ENCODE measurements around the gene TRPV6. TPM values are rescaled to one million over a fixed set of nuclear protein-coding genes. Genes with fewer than 3 reads are reported as not detected.

The TRPV6 gene
- total and polyA plus RNA-seq, 2 of the 4 experiments (the other 2 are of a cell fraction): 0.03 TPM; not detected in 1

DNA sequence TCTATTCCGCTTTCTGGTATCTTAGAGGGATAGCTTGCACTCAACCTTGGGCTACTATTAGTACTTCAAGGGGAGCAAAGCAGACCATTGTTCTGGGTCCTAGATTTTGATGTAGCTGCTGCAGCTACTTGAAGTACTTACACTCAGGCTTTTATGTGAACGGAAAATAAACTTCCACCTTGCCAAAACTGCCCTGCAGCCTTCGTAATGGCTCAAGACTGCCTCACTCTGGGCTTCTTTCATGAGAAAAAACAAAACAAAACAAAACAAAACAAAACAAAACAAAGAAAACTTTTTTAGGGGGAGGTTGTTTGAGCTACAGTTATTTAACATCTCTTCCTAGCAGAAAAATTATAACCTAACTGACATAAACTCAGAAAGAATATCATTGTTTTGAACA, 50.1 kb downstream of the TRPV6 start:
- Histone ChIP-seq H3K36me3 (ENCODE audit: control insufficient read depth, insufficient read depth, low read length) (no peaks in the 10 kb centered on the region), H3K27ac (ENCODE audit: insufficient read depth, low read length) (no peak overlapping the region), H4K20me1 (ENCODE audit: insufficient read depth, low read length) (no peaks in the 10 kb centered on the region), H3K4me3 (ENCODE audit: insufficient read depth, low read depth, low read length) (no peak overlapping the region), H2BK15ac (ENCODE audit: low read depth, low read length) (no peak overlapping the region), H3K9me1 (ENCODE audit: insufficient read depth, low read length) (no peaks in the 10 kb centered on the region), H3K56ac (ENCODE audit: extremely low read depth, insufficient read depth, low read length) (no peak overlapping the region), H3K9me3 (ENCODE audit: control insufficient read depth, insufficient read depth, low read length) (no peaks in the 10 kb centered on the region), H3K79me1 (ENCODE audit: low read depth in 1 of 2, low read length in 2 of 2) (no peaks in the 10 kb centered on the region), H2BK20ac (ENCODE audit: low read depth, low read length) (no peak overlapping the region), H4K5ac (ENCODE audit: low read depth, low read length) (no peak overlapping the region), H2AK9ac (replicated peaks; ENCODE audit: low read depth, low read length, poor library complexity) (no peak overlapping the region), H3K27me3 (ENCODE audit: control insufficient read depth, insufficient read depth, low read length) (no peaks in the 10 kb centered on the region), H3K4me2 (ENCODE audit: low read depth, low read length) (no peak overlapping the region), H3K4me1 (ENCODE audit: control insufficient read depth, insufficient read depth, low read length) (no peaks in the 10 kb centered on the region), H3K18ac (ENCODE audit: low read depth, low read length) (no peak overlapping the region), H2BK5ac (ENCODE audit: low read depth, low read length, poor library complexity, severe bottlenecking) (no peak overlapping the region), H3K14ac (replicated peaks; ENCODE audit: low read depth, low read length) (no peak overlapping the region), H4K91ac (ENCODE audit: insufficient read depth, low read depth, low read length) (no peak overlapping the region), H2AFZ (replicated peaks; ENCODE audit: low read length, poor library complexity) (no peak overlapping the region), H2BK120ac (ENCODE audit: low read depth, low read length) (no peak overlapping the region), H3K9ac (ENCODE audit: low read depth, low read length) (no peak overlapping the region), H3K4ac (ENCODE audit: low read depth, low read length) (no peak overlapping the region), H3K23ac (ENCODE audit: low read depth, low read length) (no peak overlapping the region), H2AK5ac (ENCODE audit: low read depth, low read length) (no peak overlapping the region), H4K8ac (ENCODE audit: low read depth in 2 of 2, low read length in 2 of 2) (no peak overlapping the region)
- no TSS peak for BruUV-seq (replicated peaks)
- ATAC-seq (ENCODE audit: low read depth) (no peak), DNase-seq (no peak)
- WGBS, 2 experiments (ENCODE audit: extremely low coverage in 2 of 2, insufficient read length in 1 of 2): no CpG with 5 or more reads among the region's 3 CpGs
- intact Hi-C loops (cut with micrococcal nuclease) (no loop called here), dilution Hi-C loops (cut with HindIII; ENCODE audit: low sequenced_read_pairs, unreplicated experiment) (no loop called here), in situ Hi-C loops (cut with MboI; ENCODE audit: low sequenced_read_pairs) (no loop called here)
- ChIA-PET CTCF (no interaction called here), POLR2A (ENCODE audit: unreplicated experiment) (no interaction called here)
- TF ChIP-seq NFE2L2 (IDR thresholded peaks at IDR 0.05; ENCODE audit: low read depth, low read length) (no peak), ELK1 (IDR thresholded peaks at IDR 0.05; ENCODE audit: borderline replicate concordance, low read depth, low read length) (no peak), SMC3 (IDR thresholded peaks at IDR 0.05; ENCODE audit: low read depth, low read length) (no peak), RCOR1 (IDR thresholded peaks at IDR 0.05; ENCODE audit: insufficient replicate concordance, low read length) (no peak), RFX5 (IDR thresholded peaks at IDR 0.05; ENCODE audit: low read depth, low read length) (no peak), MAZ (IDR thresholded peaks at IDR 0.05; ENCODE audit: borderline replicate concordance, low read depth, low read length) (no peak), CHD1 (IDR thresholded peaks at IDR 0.05; ENCODE audit: low read depth, low read length) (no peak), MXI1 (IDR thresholded peaks at IDR 0.05; ENCODE audit: borderline replicate concordance, low read depth, low read length) (no peak), POLR2A (IDR thresholded peaks at IDR 0.05; ENCODE audit: low read depth, low read length) (no peak), BHLHE40 (IDR thresholded peaks at IDR 0.05; ENCODE audit: low read depth, low read length) (no peak), CEBPB (IDR thresholded peaks at IDR 0.05; ENCODE audit: low read depth, low read length) (no peak), MAFK (IDR thresholded peaks at IDR 0.05; ENCODE audit: low read depth, low read length) (no peak), RAD21 (IDR thresholded peaks at IDR 0.05; ENCODE audit: low read length) (no peak), FOS (IDR thresholded peaks at IDR 0.05; ENCODE audit: low read depth, low read length) (no peak)
- TF ChIP-seq, protein P1, sequence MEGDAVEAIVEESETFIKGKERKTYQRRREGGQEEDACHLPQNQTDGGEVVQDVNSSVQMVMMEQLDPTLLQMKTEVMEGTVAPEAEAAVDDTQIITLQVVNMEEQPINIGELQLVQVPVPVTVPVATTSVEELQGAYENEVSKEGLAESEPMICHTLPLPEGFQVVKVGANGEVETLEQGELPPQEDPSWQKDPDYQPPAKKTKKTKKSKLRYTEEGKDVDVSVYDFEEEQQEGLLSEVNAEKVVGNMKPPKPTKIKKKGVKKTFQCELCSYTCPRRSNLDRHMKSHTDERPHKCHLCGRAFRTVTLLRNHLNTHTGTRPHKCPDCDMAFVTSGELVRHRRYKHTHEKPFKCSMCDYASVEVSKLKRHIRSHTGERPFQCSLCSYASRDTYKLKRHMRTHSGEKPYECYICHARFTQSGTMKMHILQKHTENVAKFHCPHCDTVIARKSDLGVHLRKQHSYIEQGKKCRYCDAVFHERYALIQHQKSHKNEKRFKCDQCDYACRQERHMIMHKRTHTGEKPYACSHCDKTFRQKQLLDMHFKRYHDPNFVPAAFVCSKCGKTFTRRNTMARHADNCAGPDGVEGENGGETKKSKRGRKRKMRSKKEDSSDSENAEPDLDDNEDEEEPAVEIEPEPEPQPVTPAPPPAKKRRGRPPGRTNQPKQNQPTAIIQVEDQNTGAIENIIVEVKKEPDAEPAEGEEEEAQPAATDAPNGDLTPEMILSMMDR (conservative IDR thresholded peaks at IDR 0.05; ENCODE audit: low read depth, low read length): no peak
- TF ChIP-seq, protein P2, sequence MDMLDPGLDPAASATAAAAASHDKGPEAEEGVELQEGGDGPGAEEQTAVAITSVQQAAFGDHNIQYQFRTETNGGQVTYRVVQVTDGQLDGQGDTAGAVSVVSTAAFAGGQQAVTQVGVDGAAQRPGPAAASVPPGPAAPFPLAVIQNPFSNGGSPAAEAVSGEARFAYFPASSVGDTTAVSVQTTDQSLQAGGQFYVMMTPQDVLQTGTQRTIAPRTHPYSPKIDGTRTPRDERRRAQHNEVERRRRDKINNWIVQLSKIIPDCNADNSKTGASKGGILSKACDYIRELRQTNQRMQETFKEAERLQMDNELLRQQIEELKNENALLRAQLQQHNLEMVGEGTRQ (IDR thresholded peaks at IDR 0.05; ENCODE audit: low read depth, low read length): no peak
